ENCODE data around the gene RRAGD. TPM values are rescaled to one million over a fixed set of nuclear protein-coding genes. Genes with fewer than 3 reads are reported as not detected.

The RRAGD gene
- polyA plus RNA-seq (2013, experiment 1 of 2; ENCODE audit: insufficient read length) = 0.37 TPM
- polyA plus RNA-seq (2013, experiment 2 of 2; ENCODE audit: insufficient read length) = 0.41 TPM

GRCh38 chr6:89412071-89413005 is at the start of gene RRAGD:
Gene RRAGD, minus strand, starts transcription at chr6:89412273. Its CDS starts 280 bp downstream, at chr6:89411993.
- no peak for DNase-seq

- no peak for DNase-seq
Measured at GRCh38 chr6:89460713-89461112, 48.6 kb upstream of the RRAGD start.

GRCh38 chr6:89459501-89459900 is 47.4 kb upstream of the RRAGD start:
- no peak for DNase-seq

- no peak for DNase-seq
Measured at GRCh38 chr6:89458704-89459103, 46.6 kb upstream of the RRAGD start.

- no peak for DNase-seq
Measured at GRCh38 chr6:89454300-89454699, 42.2 kb upstream of the RRAGD start.

- DNase-seq = no peak
Measured at GRCh38 chr6:89452281-89452680, 40.2 kb upstream of the RRAGD start.

GRCh38 chr6:89449193-89449592 is 37.1 kb upstream of the RRAGD start:
- DNase-seq = no peak

- DNase-seq = no peak
Measured at GRCh38 chr6:89443658-89444057, 31.6 kb upstream of the RRAGD start.

GRCh38 chr6:89440200-89440599 is 28.1 kb upstream of the RRAGD start:
- DNase-seq = no peak

GRCh38 chr6:89439014-89439413 is 26.9 kb upstream of the RRAGD start:
- DNase-seq = no peak

GRCh38 chr6:89438248-89438647 is 26.2 kb upstream of the RRAGD start:
- no peak for DNase-seq

GRCh38 chr6:89436226-89436625 is 24.2 kb upstream of the RRAGD start:
- DNase-seq = no peak

GRCh38 chr6:89434954-89435353 is 22.9 kb upstream of the RRAGD start:
- no peak for DNase-seq

GRCh38 chr6:89434150-89434499 is 22.1 kb upstream of the RRAGD start:
- DNase-seq = no peak

- no peak for DNase-seq
Measured at GRCh38 chr6:89433252-89434149, 21.4 kb upstream of the RRAGD start.

GRCh38 chr6:89432875-89433251 is 20.8 kb upstream of the RRAGD start, which contains the start of gene ANKRD6:
Gene ANKRD6, plus strand, starts transcription at chr6:89433152. Its CDS starts 133,825 bp downstream, at chr6:89566977.
- peak; percentile 40 for DNase-seq

- no peak for DNase-seq
Measured at GRCh38 chr6:89430201-89430962, 18.3 kb upstream of the RRAGD start.

- DNase-seq = no peak
Measured at GRCh38 chr6:89416796-89417195, 4.7 kb upstream of the RRAGD start.

- no peak for DNase-seq
Measured at GRCh38 chr6:89415185-89415584, 3.1 kb upstream of the RRAGD start.

- no peak for DNase-seq
Measured at GRCh38 chr6:89414215-89414614, 2.1 kb upstream of the RRAGD start.

GRCh38 chr6:89413006-89413400 is 930 bp upstream of the RRAGD start:
- DNase-seq = no peak
